ENCODE results near the gene ODF4.
A peak's percentile ranks its signal among the peaks of the same experiment; 100 is the strongest.

The ODF4 gene

GRCh38 chr17:8326511-8327302 is 12.9 kb upstream of the ODF4 start:
- Histone ChIP-seq H3K9me3 (no peaks in the 10 kb centered on the region), H3K4me3 (peak overlapping the region; percentile 42 to 51), H3K27me3 (peaks cover 0 to 43% of the 10 kb centered on the region in 2 donors), H3K36me3 (no peaks in the 10 kb centered on the region), H3K4me1 (peaks cover 0 to 14% (median 9%) of the 10 kb centered on the region in 4 donors), H3K27ac (peak overlapping the region in 1 of 2 donors; percentile 16)
- intact Hi-C loops (cut with DNase I; ENCODE audit: low total_unique reads): no loop called here
- peak in 1 of 2 donors; percentile 38 for DNase-seq
- no peak for TF ChIP-seq CTCF (IDR thresholded peaks at IDR 0.05)

- no peaks in the 10 kb centered on the region for H3K36me3 ChIP-seq
- TF ChIP-seq CTCF (IDR thresholded peaks at IDR 0.05): no peak
- H3K4me1 ChIP-seq: peaks cover 0 to 14% (median 9%) of the 10 kb centered on the region in 4 donors
- no peak for DNase-seq
- H3K27me3 ChIP-seq: peaks cover 0 to 48% of the 10 kb centered on the region in 2 donors
- H3K27ac ChIP-seq: peak overlapping the region in 1 of 2 donors; percentile 16
- H3K9me3 ChIP-seq: no peaks in the 10 kb centered on the region
- H3K4me3 ChIP-seq: peak overlapping the region; percentile 42 to 51
- intact Hi-C loops (cut with DNase I; ENCODE audit: low total_unique reads): no loop called here
Measured at GRCh38 chr17:8327303-8327649, 12.4 kb upstream of the ODF4 start.

GRCh38 chr17:8332128-8332527 is 7.5 kb upstream of the ODF4 start:
- Histone ChIP-seq H3K27me3 (peaks cover 0 to 19% of the 10 kb centered on the region in 2 donors), H3K36me3 (no peaks in the 10 kb centered on the region), H3K9me3 (no peaks in the 10 kb centered on the region), H3K4me3 (no peak overlapping the region), H3K4me1 (peaks cover 0 to 4% (median 3%) of the 10 kb centered on the region in 4 donors), H3K27ac (no peak overlapping the region)
- DNase-seq: no peak
- intact Hi-C loops (cut with DNase I; ENCODE audit: low total_unique reads): no loop called here
- TF ChIP-seq CTCF (IDR thresholded peaks at IDR 0.05): no peak

- Histone ChIP-seq H3K27ac (no peak overlapping the region), H3K36me3 (no peaks in the 10 kb centered on the region), H3K4me1 (peaks cover 0 to under 1% (median 0%) of the 10 kb centered on the region in 4 donors), H3K9me3 (no peaks in the 10 kb centered on the region), H3K27me3 (peaks cover 0 to 14% of the 10 kb centered on the region in 2 donors), H3K4me3 (no peak overlapping the region)
- no peak for TF ChIP-seq CTCF (IDR thresholded peaks at IDR 0.05)
- DNase-seq: no peak
- intact Hi-C loops (cut with DNase I; ENCODE audit: low total_unique reads): no loop called here
Measured at GRCh38 chr17:8332688-8333087, 7.0 kb upstream of the ODF4 start.

- no peak for TF ChIP-seq CTCF (IDR thresholded peaks at IDR 0.05)
- Histone ChIP-seq H3K27ac (no peak overlapping the region), H3K36me3 (no peaks in the 10 kb centered on the region), H3K4me3 (no peak overlapping the region), H3K9me3 (no peaks in the 10 kb centered on the region), H3K4me1 (peaks cover 0 to 6% (median under 1%) of the 10 kb centered on the region in 4 donors), H3K27me3 (peaks cover 0 to 12% of the 10 kb centered on the region in 2 donors)
- intact Hi-C loops (cut with DNase I; ENCODE audit: low total_unique reads): no loop called here
- DNase-seq: no peak
Measured at GRCh38 chr17:8333281-8333680, 6.4 kb upstream of the ODF4 start.

Measured in tibial artery (tissue), 4 donors.